Neural progenitor cell (in vitro differentiated cells): Measurements from ENCODE around the gene DYSF. TPM values are rescaled to one million over a fixed set of nuclear protein-coding genes. Genes with fewer than 3 reads are reported as not detected.

Source experiments
- DNase-seq: peaks from one replicate; pipeline ENCODE4 v3.0.0-alpha.2; 2016; ENCODE audit warnings: low spot score
- H2AFZ ChIP-seq: fragments of 200-600 bp; sonication (generic); replicated peaks from 2 replicates; pipeline ENCODE4 v1.6.1; 2016; ENCODE audit warnings: antibody characterized with exemption
- H3F3A ChIP-seq: fragments of 200-600 bp; sonication (generic); 2 replicates; pipeline ENCODE4 v1.6.1; 2016; ENCODE audit warnings: antibody characterized with exemption, low read depth
- H3K27ac ChIP-seq: fragments of 200-600 bp; sonication (generic); 2 replicates; pipeline ENCODE4 v1.5.1; 2016; ENCODE audit warnings: mild to moderate bottlenecking
- H3K27me3 ChIP-seq: fragments of 200-600 bp; sonication (generic); 2 replicates; pipeline ENCODE4 v1.6.1; 2016; ENCODE audit warnings: mild to moderate bottlenecking, moderate library complexity
- H3K36me3 ChIP-seq: fragments of 200-600 bp; sonication (generic); 2 replicates; pipeline ENCODE4 v1.5.1; 2016
- H3K4me1 ChIP-seq: fragments of 200-600 bp; sonication (generic); 2 replicates; pipeline ENCODE4 v1.6.1; 2016; ENCODE audit warnings: mixed run types
- H3K4me2 ChIP-seq: fragments of 200-600 bp; sonication (generic); 2 replicates; pipeline ENCODE4 v1.6.1; 2016
- H3K4me3 ChIP-seq: fragments of 200-600 bp; sonication (generic); 2 replicates; pipeline ENCODE4 v1.5.1; 2016
- H3K79me2 ChIP-seq: fragments of 200-600 bp; sonication (generic); 2 replicates; pipeline ENCODE4 v1.6.1; 2016; ENCODE audit warnings: low read depth
- H3K9ac ChIP-seq: fragments of 200-600 bp; sonication (generic); 2 replicates; pipeline ENCODE4 v1.6.1; 2016
- H3K9me3 ChIP-seq: fragments of 200-600 bp; sonication (generic); 2 replicates; pipeline ENCODE4 v1.5.1; 2016; ENCODE audit warnings: low read depth
- H4K20me1 ChIP-seq: fragments of 200-600 bp; sonication (generic); 2 replicates; pipeline ENCODE4 v1.6.1; 2016; ENCODE audit warnings: low read depth
- H3K27ac Mint-ChIP-seq: 3 replicates; pipeline ENCODE4 v1.8.0; 2021; ENCODE audit warnings: mixed read lengths
- H3K27me3 Mint-ChIP-seq: 2 replicates; pipeline ENCODE4 v1.8.0; 2022; ENCODE audit warnings: low read depth, mild to moderate bottlenecking, inconsistent platforms, moderate library complexity, mixed read lengths; ENCODE audit not compliant: insufficient read depth
- H3K36me3 Mint-ChIP-seq: 3 replicates; pipeline ENCODE4 v1.8.0; 2021; ENCODE audit warnings: mixed read lengths
- H3K4me1 Mint-ChIP-seq: 3 replicates; pipeline ENCODE4 v1.8.0; 2021; ENCODE audit warnings: mixed read lengths
- H3K4me3 Mint-ChIP-seq: 3 replicates; pipeline ENCODE4 v1.8.0; 2021; ENCODE audit warnings: mild to moderate bottlenecking, moderate library complexity, mixed read lengths
- H3K9me3 Mint-ChIP-seq: 3 replicates; pipeline ENCODE4 v1.8.0; 2020; ENCODE audit warnings: mixed read lengths
- EZH2 ChIP-seq: fragments of 200-600 bp; sonication (generic); IDR thresholded peaks from 2 replicates; pipeline ENCODE4 v1.6.1; 2017; ENCODE audit warnings: antibody characterized with exemption, mild to moderate bottlenecking, moderate library complexity
- EZH2phosphoT487 ChIP-seq: fragments of 200-600 bp; sonication (generic); IDR thresholded peaks from 2 replicates; pipeline ENCODE4 v1.6.1; 2017; ENCODE audit warnings: antibody characterized with exemption
- total RNA-seq: library from RNA; depleted of rRNA; stranded (reverse); fragments of >200 nt; gene quantifications from 2 replicates; pipeline ENCODE4 v1.2.3, GENCODE V29; 2015; ENCODE audit warnings: low replicate concordance
- TF ChIP-seq, protein P1 (sequence below): fragments of 200-600 bp; sonication (generic); IDR thresholded peaks from 2 replicates; pipeline ENCODE4 v1.5.1; 2017; ENCODE audit warnings: antibody characterized with exemption, mild to moderate bottlenecking

Gene DYSF
- total RNA-seq, 1 donor from 2014 or later, result 0.39 TPM

DNA sequence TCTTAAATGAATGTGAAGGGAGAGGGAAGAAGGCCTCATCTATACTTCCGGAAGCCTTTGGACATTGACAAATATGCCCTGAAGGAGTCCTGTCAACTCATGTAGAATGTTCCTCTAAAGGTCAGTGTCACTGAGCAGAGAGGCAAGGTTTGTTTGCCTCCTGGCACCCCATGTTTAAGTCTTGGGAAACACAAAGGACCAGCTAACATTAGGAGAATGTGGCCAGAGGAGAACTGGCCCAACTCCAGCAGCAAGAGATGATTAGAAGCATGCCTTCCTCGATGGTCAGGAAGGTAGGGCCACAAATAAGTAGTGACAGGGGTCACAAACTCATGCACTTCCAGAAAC, 5.7 kb downstream of the DYSF start:
- Mint-ChIP-seq H3K4me3 (no peak overlapping the region), H3K4me1 (peaks cover 35% of the 10 kb centered on the region), H3K9me3 (peaks cover 2% of the 10 kb centered on the region), H3K27ac (no peak overlapping the region), H3K36me3 (no peaks in the 10 kb centered on the region), H3K27me3 (peaks cover 13% of the 10 kb centered on the region)
- Histone ChIP-seq H3K4me2 (no peak overlapping the region), H2AFZ (no peak overlapping the region), H4K20me1 (peaks cover under 1% of the 10 kb centered on the region), H3K36me3 (no peaks in the 10 kb centered on the region), H3K27me3 (peaks cover 46% of the 10 kb centered on the region), H3K9ac (no peak overlapping the region), H3K9me3 (no peaks in the 10 kb centered on the region), H3K27ac (no peak overlapping the region), H3F3A (peaks cover 14% of the 10 kb centered on the region), H3K79me2 (no peaks in the 10 kb centered on the region), H3K4me3 (no peak overlapping the region), H3K4me1 (peaks cover 22% of the 10 kb centered on the region)
- DNase-seq, result no peak
- TF ChIP-seq, protein P1, sequence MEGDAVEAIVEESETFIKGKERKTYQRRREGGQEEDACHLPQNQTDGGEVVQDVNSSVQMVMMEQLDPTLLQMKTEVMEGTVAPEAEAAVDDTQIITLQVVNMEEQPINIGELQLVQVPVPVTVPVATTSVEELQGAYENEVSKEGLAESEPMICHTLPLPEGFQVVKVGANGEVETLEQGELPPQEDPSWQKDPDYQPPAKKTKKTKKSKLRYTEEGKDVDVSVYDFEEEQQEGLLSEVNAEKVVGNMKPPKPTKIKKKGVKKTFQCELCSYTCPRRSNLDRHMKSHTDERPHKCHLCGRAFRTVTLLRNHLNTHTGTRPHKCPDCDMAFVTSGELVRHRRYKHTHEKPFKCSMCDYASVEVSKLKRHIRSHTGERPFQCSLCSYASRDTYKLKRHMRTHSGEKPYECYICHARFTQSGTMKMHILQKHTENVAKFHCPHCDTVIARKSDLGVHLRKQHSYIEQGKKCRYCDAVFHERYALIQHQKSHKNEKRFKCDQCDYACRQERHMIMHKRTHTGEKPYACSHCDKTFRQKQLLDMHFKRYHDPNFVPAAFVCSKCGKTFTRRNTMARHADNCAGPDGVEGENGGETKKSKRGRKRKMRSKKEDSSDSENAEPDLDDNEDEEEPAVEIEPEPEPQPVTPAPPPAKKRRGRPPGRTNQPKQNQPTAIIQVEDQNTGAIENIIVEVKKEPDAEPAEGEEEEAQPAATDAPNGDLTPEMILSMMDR, result no peak
- no peak for TF ChIP-seq EZH2phosphoT487
- no peak for TF ChIP-seq EZH2

GRCh38 chr2:71460056-71460455, 6.7 kb downstream of the DYSF start:
- no peaks in the 10 kb centered on the region for H4K20me1 ChIP-seq
- peaks cover 18% of the 10 kb centered on the region for H3K4me1 ChIP-seq
- H3K27ac Mint-ChIP-seq, result no peak overlapping the region

DNA sequence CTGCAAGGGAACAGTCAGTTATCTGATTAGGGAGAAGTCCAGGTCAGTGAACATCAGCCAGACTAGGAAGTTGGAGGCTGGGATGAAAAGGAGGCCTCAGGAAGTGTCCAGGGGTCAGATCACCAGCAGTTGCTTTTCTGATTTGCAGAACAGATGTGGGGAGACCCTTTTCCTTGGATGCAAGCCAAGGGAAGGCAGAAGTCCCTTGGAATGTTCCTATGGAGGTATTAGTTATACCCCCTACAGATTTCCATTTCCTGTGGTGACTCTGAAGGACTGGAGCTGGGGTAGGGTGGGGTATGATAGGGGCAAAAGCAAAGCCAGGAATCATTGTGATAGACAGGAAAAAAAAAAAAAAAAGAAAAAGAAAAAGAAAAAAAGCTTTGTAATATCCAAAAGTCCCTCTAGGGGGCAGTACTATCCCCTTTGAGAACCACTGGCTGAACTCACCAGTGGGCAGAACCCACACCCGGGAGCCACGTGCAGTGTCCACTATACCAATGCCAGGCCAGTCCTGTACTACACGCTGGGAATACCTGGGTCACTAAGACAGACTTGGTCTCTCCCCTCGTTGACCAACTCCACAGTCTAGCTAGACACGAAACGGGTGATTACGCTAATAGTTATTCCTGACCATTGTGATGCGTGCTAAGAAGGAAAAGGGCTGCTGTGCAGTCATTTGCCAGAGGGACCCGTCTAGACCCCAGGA, 7.4 kb downstream of the DYSF start:
- H3K9me3 Mint-ChIP-seq, result no peaks in the 10 kb centered on the region
- no peak overlapping the region for H3K4me3 ChIP-seq
- H3F3A ChIP-seq, result peaks cover 7% of the 10 kb centered on the region
- H3K9ac ChIP-seq, result no peak overlapping the region
- peaks cover 48% of the 10 kb centered on the region for H3K27me3 ChIP-seq
- no peak overlapping the region for H3K27ac Mint-ChIP-seq
- H4K20me1 ChIP-seq, result peaks cover 3% of the 10 kb centered on the region
- TF ChIP-seq EZH2phosphoT487 (no peak), EZH2 (no peak)
- TF ChIP-seq, protein P1, result peak; percentile 72
- DNase-seq, result peak; percentile 28
- H3K4me1 ChIP-seq, result peaks cover 11% of the 10 kb centered on the region
- H2AFZ ChIP-seq, result no peak overlapping the region
- H3K4me3 Mint-ChIP-seq, result no peak overlapping the region
- H3K79me2 ChIP-seq, result no peaks in the 10 kb centered on the region
- no peaks in the 10 kb centered on the region for H3K9me3 ChIP-seq
- H3K36me3 Mint-ChIP-seq, result no peaks in the 10 kb centered on the region
- peaks cover 9% of the 10 kb centered on the region for H3K27me3 Mint-ChIP-seq
- H3K4me1 Mint-ChIP-seq, result peaks cover 24% of the 10 kb centered on the region
- no peak overlapping the region for H3K4me2 ChIP-seq
- H3K36me3 ChIP-seq, result no peaks in the 10 kb centered on the region
- H3K27ac ChIP-seq, result no peak overlapping the region

More at GRCh38 chr2:71460056-71460455, 6.7 kb downstream of the DYSF start:
- Histone ChIP-seq H3K79me2 (no peaks in the 10 kb centered on the region), H3K27ac (no peak overlapping the region), H3K9ac (no peak overlapping the region), H3F3A (peaks cover 10% of the 10 kb centered on the region), H3K9me3 (no peaks in the 10 kb centered on the region), H3K36me3 (no peaks in the 10 kb centered on the region), H2AFZ (no peak overlapping the region), H3K4me2 (no peak overlapping the region), H3K4me3 (no peak overlapping the region), H3K27me3 (peaks cover 46% of the 10 kb centered on the region)
- Mint-ChIP-seq H3K36me3 (no peaks in the 10 kb centered on the region), H3K27me3 (peaks cover 9% of the 10 kb centered on the region), H3K4me1 (peaks cover 31% of the 10 kb centered on the region), H3K9me3 (no peaks in the 10 kb centered on the region), H3K4me3 (no peak overlapping the region)
- no peak for TF ChIP-seq EZH2
- DNase-seq, result no peak

DNA sequence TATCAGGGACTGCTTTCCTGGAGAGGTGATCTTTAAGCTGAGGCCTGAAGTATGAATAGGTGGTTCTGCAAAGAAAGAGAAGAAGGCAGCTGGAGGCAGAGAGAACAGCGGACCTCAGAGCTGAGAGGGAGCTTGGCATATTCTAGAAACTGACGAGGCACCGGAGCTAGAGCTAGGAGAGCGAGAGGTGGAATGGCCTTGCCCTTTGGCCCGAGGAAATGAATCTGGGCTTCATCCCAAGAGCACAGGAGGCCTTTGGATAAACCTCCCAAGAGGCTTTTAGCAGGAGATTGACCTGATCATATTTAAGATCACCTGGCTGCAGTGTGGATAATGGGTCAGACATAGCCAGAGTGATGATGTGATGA, 7.9 kb downstream of the DYSF start:
- H3K4me1 ChIP-seq, result peaks cover 6% of the 10 kb centered on the region
- H3K9ac ChIP-seq, result no peak overlapping the region
- H3K27ac ChIP-seq, result no peak overlapping the region
- no peak for DNase-seq
- Mint-ChIP-seq H3K36me3 (no peaks in the 10 kb centered on the region), H3K27me3 (peaks cover 9% of the 10 kb centered on the region), H3K4me1 (peaks cover 18% of the 10 kb centered on the region), H3K9me3 (no peaks in the 10 kb centered on the region), H3K4me3 (no peak overlapping the region), H3K27ac (no peak overlapping the region)
- H3K4me3 ChIP-seq, result no peak overlapping the region
- no peaks in the 10 kb centered on the region for H3K9me3 ChIP-seq
- peaks cover 6% of the 10 kb centered on the region for H3F3A ChIP-seq
- H3K4me2 ChIP-seq, result no peak overlapping the region
- peaks cover 9% of the 10 kb centered on the region for H4K20me1 ChIP-seq
- H3K27me3 ChIP-seq, result peaks cover 54% of the 10 kb centered on the region
- no peaks in the 10 kb centered on the region for H3K79me2 ChIP-seq
- no peak overlapping the region for H2AFZ ChIP-seq
- no peaks in the 10 kb centered on the region for H3K36me3 ChIP-seq
- TF ChIP-seq EZH2phosphoT487 (no peak), EZH2 (no peak)
- TF ChIP-seq, protein P1, result no peak
